Measurements from ENCODE around the gene PPP6R3. TPM values are rescaled to one million over a fixed set of nuclear protein-coding genes. Genes with fewer than 3 reads are reported as not detected.

Gene PPP6R3
- total RNA-seq, 4 donors from 2014 or later: 90.7 to 253 (median 164) TPM

DNA sequence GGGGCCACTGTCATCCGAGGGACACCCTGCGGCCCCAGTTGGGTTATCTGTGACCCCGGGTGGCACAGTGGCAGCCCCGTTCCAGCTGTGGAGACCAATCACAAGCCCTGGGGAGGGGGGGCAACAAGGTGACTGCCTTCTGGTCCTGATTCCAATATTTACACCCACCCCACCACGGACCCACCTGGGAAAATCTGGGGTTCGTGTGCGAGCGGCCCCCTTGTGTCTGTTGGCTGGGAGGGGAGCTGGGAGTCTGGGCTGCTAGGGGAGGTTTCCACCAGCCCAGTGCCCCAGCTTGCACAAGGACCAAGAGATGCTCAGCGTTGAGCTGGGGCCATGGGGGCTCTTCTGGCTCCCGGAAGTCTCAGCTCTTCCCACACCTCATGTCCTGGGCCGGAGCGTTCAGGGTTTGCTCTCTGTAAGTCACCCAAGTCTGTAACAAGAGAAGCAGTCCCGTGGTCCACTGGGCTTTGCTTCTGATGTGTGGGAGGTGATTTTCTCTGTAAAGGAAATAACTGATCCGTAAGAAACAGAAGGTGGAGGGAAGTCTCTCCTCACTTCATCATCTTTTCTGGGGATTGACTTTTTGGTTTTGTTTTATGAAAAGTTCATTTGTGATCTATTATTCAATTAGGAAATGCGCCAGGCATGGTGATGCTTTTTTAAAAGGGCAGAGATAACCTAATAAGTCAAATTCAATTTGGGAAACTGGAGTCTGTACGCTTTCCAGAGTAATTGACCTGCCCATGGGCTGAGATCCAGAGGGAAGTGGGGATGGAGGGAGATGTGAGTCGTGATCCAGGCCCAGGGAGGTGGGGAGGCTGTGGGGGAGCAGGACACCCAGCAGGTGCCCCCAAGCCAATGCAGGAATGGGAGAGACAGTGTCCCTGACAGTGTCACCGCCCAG is 201.4 kb downstream of the PPP6R3 start:
- intact Hi-C loops (cut with DNase I; ENCODE audit: low total_unique reads): no loop called here
- no peak for DNase-seq
- no peak for TF ChIP-seq POLR2A (IDR thresholded peaks at IDR 0.05)
- TF ChIP-seq, protein P1, sequence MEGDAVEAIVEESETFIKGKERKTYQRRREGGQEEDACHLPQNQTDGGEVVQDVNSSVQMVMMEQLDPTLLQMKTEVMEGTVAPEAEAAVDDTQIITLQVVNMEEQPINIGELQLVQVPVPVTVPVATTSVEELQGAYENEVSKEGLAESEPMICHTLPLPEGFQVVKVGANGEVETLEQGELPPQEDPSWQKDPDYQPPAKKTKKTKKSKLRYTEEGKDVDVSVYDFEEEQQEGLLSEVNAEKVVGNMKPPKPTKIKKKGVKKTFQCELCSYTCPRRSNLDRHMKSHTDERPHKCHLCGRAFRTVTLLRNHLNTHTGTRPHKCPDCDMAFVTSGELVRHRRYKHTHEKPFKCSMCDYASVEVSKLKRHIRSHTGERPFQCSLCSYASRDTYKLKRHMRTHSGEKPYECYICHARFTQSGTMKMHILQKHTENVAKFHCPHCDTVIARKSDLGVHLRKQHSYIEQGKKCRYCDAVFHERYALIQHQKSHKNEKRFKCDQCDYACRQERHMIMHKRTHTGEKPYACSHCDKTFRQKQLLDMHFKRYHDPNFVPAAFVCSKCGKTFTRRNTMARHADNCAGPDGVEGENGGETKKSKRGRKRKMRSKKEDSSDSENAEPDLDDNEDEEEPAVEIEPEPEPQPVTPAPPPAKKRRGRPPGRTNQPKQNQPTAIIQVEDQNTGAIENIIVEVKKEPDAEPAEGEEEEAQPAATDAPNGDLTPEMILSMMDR (IDR thresholded peaks at IDR 0.05): no peak
- Histone ChIP-seq H3K27ac (no peak overlapping the region), H3K27me3 (no peaks in the 10 kb centered on the region), H3K36me3 (no peaks in the 10 kb centered on the region), H3K4me1 (no peaks in the 10 kb centered on the region), H3K9me3 (no peaks in the 10 kb centered on the region), H3K4me3 (no peak overlapping the region)

DNA sequence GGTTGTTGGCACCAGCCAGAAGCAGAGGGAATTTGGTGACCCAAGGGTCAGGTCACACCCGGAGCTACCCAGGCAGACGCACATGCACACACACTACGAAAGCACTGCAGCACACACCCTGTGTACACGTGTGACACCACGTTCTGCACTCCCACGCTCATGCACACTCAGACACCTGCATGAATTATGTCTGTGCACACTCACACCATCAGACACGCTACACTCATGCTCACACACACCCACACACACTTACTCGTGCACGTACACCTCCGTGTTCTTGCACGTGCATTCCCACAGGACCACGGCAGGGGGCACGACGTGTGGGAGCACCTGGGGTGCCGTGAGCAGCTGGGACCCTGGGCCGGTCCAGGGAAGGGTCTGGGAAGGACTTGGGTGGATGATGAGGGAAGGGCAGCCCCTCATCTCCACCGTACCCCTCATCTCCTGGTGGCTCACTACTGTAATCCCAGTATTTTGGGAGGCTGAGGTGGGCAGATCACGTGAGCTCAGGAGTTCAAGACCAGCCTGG is 203.0 kb downstream of the PPP6R3 start:
- DNase-seq: no peak
- intact Hi-C loops (cut with DNase I; ENCODE audit: low total_unique reads): no loop called here

DNA sequence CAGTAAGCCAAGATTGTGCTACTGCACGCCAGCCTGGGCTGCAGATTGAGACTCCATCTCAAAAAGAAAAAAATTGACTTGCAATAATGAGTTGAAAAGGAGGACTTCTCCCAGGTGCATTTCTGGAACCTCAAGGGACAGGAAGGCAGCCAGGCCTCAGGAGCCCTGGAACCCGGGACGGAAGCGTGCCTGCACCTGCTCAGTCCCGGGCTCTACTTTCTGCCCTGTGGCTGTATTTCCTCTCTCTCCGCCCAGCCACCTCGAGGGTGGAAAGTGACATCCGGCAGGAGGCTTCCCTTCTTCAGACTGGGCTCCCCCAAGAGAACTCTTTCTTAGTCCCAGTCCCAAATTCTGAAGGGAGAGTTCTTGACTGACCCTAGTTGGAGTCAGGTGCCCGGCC is 203.6 kb downstream of the PPP6R3 start:
- no peak overlapping the region for H3K4me3 ChIP-seq
- DNase-seq: no peak
- no peaks in the 10 kb centered on the region for H3K4me1 ChIP-seq
- H3K27ac ChIP-seq: no peak overlapping the region
- no peaks in the 10 kb centered on the region for H3K27me3 ChIP-seq
- no peak for TF ChIP-seq POLR2A (IDR thresholded peaks at IDR 0.05)
- TF ChIP-seq, protein P1 (IDR thresholded peaks at IDR 0.05): no peak
- H3K36me3 ChIP-seq: no peaks in the 10 kb centered on the region
- intact Hi-C loops (cut with DNase I; ENCODE audit: low total_unique reads): no loop called here
- no peaks in the 10 kb centered on the region for H3K9me3 ChIP-seq

More for the DNA sequence above, 203.0 kb downstream of the PPP6R3 start:
- Histone ChIP-seq H3K27ac (no peak overlapping the region), H3K4me1 (no peaks in the 10 kb centered on the region), H3K9me3 (no peaks in the 10 kb centered on the region), H3K36me3 (no peaks in the 10 kb centered on the region), H3K4me3 (no peak overlapping the region), H3K27me3 (no peaks in the 10 kb centered on the region)
- TF ChIP-seq POLR2A (IDR thresholded peaks at IDR 0.05): no peak
- TF ChIP-seq, protein P1 (IDR thresholded peaks at IDR 0.05): no peak

DNA sequence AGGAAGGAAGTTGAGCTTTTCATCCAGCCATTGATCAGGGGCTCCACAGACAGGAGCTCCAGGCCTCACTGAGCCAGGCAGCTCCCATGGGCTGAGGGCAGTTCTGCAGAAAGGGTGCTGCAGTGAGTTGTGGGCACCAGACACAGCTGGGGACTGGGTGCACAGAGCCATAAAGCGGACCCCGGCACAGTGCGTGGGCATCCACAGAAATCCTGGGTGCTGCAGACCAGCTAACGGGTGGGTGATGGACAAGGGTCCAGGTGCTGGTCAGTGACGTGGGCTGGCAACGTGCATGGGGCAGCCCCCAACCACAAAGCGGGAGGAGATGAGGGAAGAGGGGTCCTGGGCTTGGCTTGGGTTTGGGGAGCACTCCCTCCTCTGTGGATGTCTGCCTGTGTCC is 204.4 kb downstream of the PPP6R3 start:
- no peaks in the 10 kb centered on the region for H3K9me3 ChIP-seq
- no peaks in the 10 kb centered on the region for H3K27me3 ChIP-seq
- H3K27ac ChIP-seq: no peak overlapping the region
- intact Hi-C loops (cut with DNase I; ENCODE audit: low total_unique reads): no loop called here
- no peaks in the 10 kb centered on the region for H3K4me1 ChIP-seq
- no peaks in the 10 kb centered on the region for H3K36me3 ChIP-seq
- no peak for DNase-seq
- TF ChIP-seq, protein P1 (IDR thresholded peaks at IDR 0.05): no peak
- H3K4me3 ChIP-seq: no peak overlapping the region

Small RNAs within 50 kb of the gene (small RNA-seq; reads per million reads assigned to genes)
- gene NDUFA3P2: not detected

Other genes with a start within 250 kb of the PPP6R3 start
- 100 to 1,000 TPM in 1 of 4 donors, 10 to 100 TPM in 3; 13.5 to 108 (median 79.4) TPM for gene KMT5B, start 247.5 kb upstream of the PPP6R3 start, total RNA-seq
- gene C11orf24, start 188.8 kb upstream of the PPP6R3 start, total RNA-seq: 100 to 1,000 TPM in 1 of 4 donors, 10 to 100 TPM in 3; 23.2 to 136 (median 33.4) TPM
- gene LRP5, start 148.2 kb upstream of the PPP6R3 start, total RNA-seq: 10 to 100 TPM; 19.1 to 86.2 (median 43.9) TPM
- gene GAL, start 223.8 kb downstream of the PPP6R3 start, total RNA-seq: under 1 TPM in 1 of 4 donors, not detected in 3; 0.41 TPM

All from uterus (tissue), 4 donors.